Astrocyte (in vitro differentiated cells and primary cell): ENCODE measurements around the gene USF3.

Experiments used
- CTCF ChIP-seq: IDR thresholded peaks from 2 replicates; pipeline ENCODE4 v1.5.1; 2011; ENCODE audit warnings: low read depth, mild to moderate bottlenecking, inconsistent platforms, low read length, moderate library complexity; ENCODE audit not compliant: insufficient read depth
- EZH2 ChIP-seq: IDR thresholded peaks from 2 replicates; pipeline ENCODE4 v1.6.1; 2012; ENCODE audit warnings: mild to moderate bottlenecking, low read length, inconsistent platforms; ENCODE audit not compliant: insufficient read depth

- TF ChIP-seq EZH2 (no peak), CTCF (no peak)
Observed at GRCh38 chr3:113717308-113717707, 20.9 kb upstream of the USF3 start.
